Measurements from ENCODE around the gene EGF.

The EGF gene

GRCh38 chr4:109962401-109962800 lies 49.7 kb downstream of the EGF start:
- DNase-seq (ENCODE audit: low spot score), result no peak
- TF ChIP-seq CTCF (IDR thresholded peaks at IDR 0.05; ENCODE audit: extremely low read depth, missing control alignments), result no peak

GRCh38 chr4:109966891-109967481 lies 54.3 kb downstream of the EGF start:
- no peak for TF ChIP-seq CTCF (IDR thresholded peaks at IDR 0.05; ENCODE audit: extremely low read depth, missing control alignments)
- no peak for DNase-seq (ENCODE audit: low spot score)

- TF ChIP-seq CTCF (IDR thresholded peaks at IDR 0.05; ENCODE audit: extremely low read depth, missing control alignments), result no peak
- no peak for DNase-seq (ENCODE audit: low spot score)
These were observed 55.3 kb downstream of the EGF start for GRCh38 chr4:109967798-109968520.

GRCh38 chr4:109969087-109969486 lies 56.4 kb downstream of the EGF start:
- no peak for DNase-seq (ENCODE audit: low spot score)
- no peak for TF ChIP-seq CTCF (IDR thresholded peaks at IDR 0.05; ENCODE audit: extremely low read depth, missing control alignments)

GRCh38 chr4:109969919-109970318 lies 57.2 kb downstream of the EGF start:
- TF ChIP-seq CTCF (IDR thresholded peaks at IDR 0.05; ENCODE audit: extremely low read depth, missing control alignments), result no peak
- no peak for DNase-seq (ENCODE audit: low spot score)

- TF ChIP-seq CTCF (IDR thresholded peaks at IDR 0.05; ENCODE audit: extremely low read depth, missing control alignments), result no peak
- DNase-seq (ENCODE audit: low spot score), result no peak
These were observed 60.3 kb downstream of the EGF start for GRCh38 chr4:109972786-109973528.

GRCh38 chr4:109973529-109973905 lies 60.8 kb downstream of the EGF start:
- DNase-seq (ENCODE audit: low spot score), result no peak
- TF ChIP-seq CTCF (IDR thresholded peaks at IDR 0.05; ENCODE audit: extremely low read depth, missing control alignments), result no peak

All from GM20000 (cell line).